GM19351 (cell line): ENCODE measurements around the gene CBARP.

Experiments used
- ATAC-seq: cut with Tn5 transposase; IDR thresholded peaks from one replicate; pipeline ENCODE4 v1.9.1; 2021; ENCODE audit warnings: mild to moderate bottlenecking, moderate library complexity; ENCODE audit not compliant: unreplicated experiment

Gene CBARP

GRCh38 chr19:1237754-1238368 lies at the start of gene CBARP:
Gene CBARP, minus strand, starts transcription at chr19:1238005. Its CDS starts 1,905 bp downstream, at chr19:1236100.
- ATAC-seq: no peak

- no peak for ATAC-seq
Measured at GRCh38 chr19:1286487-1287353, 48.9 kb upstream of the CBARP start.

- no peak for ATAC-seq
Measured at GRCh38 chr19:1285737-1286360, 48.0 kb upstream of the CBARP start, which contains the start of gene EFNA2. Gene EFNA2, plus strand, starts transcription at chr19:1285873. Its CDS starts 296 bp downstream, at chr19:1286169.

DNA sequence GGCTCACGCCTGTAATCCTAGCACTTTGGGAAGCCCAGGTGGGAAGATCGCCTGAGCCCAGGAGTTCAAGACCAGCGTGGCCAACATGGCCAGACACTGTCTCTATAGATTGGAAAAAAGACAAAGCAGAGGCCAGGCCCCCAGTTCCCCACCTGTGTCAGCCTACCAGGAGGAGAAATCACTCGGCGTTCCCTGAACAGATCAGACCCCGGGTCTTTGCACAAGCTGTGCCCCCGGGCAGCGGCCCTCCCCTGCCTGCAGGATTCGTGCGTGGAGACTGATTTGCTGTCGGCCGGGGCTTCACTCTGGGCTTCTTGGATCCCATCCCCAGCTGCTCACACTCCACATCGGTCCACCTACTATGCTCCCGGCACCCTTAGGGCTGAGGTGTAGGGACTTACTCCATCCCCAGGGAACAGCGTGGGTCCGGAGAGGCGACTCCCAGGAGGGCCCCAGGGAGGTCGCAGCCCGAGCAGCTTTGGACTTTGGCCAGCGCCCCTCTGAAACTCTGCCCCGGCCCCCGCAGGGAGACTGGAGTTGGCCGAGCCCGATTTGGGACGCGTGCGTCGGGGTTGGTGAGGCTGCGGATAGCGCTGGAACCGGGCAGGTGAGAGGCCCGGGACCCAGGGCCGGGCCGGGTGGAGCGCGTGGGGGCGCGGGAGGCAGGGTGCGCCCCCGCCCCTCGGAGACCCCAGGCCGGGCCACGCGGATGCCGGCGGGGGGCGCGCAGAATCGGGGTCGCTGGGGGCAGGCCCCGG lies 47.4 kb upstream of the CBARP start:
- no peak for ATAC-seq

DNA sequence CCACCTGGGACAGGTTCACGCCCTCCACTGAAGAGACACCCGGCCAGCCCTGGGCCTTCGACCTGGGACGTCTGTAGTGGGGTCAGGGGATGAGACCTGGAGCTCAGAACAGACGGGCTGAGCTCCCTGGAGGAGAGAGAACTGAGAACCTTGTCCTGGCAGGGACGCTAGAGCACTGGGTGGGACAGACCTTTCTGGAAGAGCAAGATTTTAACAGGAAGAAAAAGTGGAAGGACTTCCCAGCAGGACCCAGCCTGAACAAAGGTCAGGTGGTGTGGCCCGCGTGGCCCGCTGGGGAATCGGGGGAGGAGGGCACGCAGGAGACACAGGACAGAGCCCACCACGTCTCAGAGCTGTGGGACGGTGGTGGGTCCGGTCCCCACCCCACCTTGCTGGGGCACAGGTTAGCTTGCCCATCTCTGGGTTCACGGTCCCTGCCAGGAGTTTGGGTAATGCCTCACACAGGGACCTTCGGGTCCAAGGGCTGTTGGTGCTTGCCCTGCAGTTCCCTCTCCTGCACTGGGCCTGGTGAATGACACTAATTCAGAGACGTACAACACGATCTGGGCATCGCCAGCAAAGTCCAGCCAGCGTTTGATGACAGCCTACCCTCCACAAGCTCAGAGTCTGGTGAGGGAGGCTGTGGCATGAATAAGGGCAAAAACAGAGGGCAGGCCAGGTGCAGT lies 46.6 kb upstream of the CBARP start:
- no peak for ATAC-seq

- ATAC-seq: no peak
Measured at GRCh38 chr19:1283917-1284292, 46.1 kb upstream of the CBARP start.

GRCh38 chr19:1283207-1283916 lies 45.6 kb upstream of the CBARP start:
- ATAC-seq: no peak

DNA sequence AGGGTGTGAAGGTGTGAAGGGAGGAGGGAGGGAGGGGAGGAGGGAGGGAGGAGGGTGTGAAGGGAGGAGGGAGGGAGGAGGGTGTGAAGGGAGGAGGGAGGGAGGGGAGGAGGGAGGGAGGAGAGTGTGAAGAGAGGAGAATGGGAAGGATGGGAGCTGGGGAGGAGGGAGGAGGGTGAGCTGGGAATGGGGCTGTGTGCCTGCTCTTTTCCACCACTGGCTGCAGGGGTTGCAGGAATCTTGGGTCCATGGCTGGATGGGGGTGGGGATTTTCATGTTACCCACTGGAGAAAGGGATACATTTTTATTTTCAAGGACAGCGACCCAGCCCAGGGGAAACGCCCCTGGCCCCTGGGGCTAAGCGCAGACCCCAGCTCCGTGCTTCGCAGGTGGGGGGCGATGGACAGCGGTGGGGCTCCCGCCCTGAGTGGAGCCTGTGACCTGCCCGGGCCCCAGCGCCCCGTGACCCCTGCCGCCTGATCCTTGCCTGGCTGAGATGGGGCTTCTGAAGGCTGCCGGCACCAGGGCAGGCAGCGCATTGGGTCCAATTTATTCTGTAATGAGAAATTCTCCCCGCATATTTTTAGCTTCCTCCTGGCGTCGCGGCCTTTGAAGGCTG lies 44.9 kb upstream of the CBARP start:
- ATAC-seq: no peak

- no peak for ATAC-seq
Measured at GRCh38 chr19:1281569-1282287, 43.9 kb upstream of the CBARP start.

DNA sequence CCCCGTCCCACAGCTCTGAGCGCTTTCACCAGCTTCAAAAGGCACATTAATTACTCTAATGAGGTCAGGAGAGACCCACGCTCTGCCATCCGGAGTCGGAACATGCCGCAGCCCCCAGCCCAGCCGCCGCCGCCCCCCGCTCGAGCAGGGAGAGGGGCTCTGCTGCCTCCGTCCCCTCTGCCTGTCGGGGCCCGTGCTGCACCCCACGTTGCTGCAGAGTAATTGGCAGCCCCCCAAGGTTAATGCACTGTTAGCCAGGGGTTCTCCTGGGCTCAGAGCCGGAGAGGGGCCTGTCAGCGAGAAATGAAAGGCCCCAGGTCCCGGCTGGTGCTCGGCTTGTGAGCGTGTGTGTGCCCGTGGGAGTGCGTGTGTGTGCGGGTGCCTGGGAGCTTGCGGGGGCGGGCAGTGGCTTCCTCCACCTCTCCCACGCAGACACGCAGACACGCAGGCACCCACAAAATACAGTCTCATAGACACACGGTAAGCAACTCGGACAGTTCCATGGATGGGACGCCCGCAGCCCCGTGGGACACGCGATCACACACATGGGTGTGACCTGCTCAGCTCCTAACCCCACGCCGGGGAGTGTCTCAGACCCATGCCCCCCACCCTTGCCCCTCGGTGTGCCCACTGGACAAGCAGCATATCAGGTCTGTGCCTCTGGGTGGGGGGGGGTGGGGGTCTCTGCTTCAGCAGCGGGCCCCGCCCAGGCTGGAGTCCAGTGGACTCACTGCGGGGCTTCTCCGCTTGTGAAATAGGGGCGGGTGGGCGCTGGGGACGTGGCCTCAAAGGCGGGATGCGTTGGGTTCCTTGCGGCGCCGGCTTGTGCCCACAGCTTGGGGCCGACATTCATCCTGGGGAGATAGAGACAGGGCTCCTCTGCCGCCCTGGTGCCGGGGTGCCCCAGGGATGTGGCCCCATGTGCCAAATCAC lies 43.1 kb upstream of the CBARP start:
- ATAC-seq: no peak

GRCh38 chr19:1279782-1280341 lies 42.1 kb upstream of the CBARP start:
- no peak for ATAC-seq

DNA sequence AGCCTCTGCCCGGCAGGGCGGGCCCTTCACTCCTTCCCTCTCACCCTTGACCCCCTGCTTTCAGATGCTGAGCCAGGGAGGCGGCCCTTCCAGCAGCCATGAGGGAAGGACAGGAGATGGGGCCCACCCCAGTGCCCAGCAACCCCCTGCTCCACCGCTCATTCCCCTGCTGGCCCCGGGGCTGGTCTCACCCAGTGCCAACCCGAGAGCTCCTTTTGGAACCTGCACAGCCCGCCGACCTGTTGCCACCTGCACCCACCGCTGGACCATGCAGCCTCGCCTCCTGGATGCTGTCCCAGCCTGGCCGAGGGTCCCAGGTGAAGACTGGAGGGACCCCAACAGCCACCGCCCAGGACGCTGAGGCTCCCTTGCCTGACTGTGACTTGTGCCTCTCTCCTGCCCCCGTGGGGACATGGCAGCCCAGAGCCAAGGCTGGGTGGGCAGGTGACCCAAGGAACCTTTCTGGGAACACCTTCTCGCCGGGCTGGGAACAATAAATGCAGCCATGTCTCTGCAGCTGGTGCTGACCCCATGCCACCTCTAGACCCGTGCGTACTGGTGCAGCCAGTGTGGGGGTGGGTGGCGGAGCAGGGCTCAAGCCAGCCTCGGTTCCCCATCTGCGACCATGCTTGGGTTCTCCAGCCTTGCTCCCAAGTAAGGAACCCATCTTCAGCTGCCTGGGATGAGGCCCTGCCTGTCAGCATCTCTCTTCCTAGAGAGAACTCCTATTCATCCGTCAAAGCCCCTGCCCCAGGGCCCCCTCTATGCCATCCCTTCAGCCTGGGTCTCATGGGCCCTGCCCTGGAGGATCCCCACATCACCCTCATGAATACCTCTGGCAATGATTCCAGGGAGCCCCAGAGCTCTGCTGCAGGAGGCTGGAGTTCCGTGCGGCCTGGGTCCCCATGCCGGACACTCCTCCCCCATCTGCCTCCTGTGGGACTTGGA lies 41.2 kb upstream of the CBARP start:
- no peak for ATAC-seq

GRCh38 chr19:1278074-1278473 lies 40.3 kb upstream of the CBARP start:
- no peak for ATAC-seq

DNA sequence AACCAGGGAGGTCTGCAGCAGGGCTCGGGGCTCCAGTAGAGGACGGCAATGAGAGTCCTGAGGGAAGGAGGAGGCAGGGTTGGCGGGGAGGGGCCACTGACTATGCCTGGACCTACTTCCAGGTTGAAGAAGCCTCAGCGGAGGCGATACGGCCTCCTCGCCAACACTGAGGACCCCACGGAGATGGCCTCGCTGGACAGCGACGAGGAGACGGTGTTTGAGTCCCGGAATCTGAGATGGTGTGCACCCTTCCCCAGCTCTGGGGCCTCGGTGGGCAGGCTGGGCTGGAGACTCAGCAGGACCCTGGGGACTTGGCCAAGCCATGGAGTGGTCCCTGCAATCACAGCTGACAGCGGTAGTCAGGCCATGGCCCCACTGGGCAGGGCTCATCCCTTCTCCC lies 39.3 kb upstream of the CBARP start:
- ATAC-seq: no peak

- no peak for ATAC-seq
Measured at GRCh38 chr19:1276628-1277022, 38.8 kb upstream of the CBARP start.

DNA sequence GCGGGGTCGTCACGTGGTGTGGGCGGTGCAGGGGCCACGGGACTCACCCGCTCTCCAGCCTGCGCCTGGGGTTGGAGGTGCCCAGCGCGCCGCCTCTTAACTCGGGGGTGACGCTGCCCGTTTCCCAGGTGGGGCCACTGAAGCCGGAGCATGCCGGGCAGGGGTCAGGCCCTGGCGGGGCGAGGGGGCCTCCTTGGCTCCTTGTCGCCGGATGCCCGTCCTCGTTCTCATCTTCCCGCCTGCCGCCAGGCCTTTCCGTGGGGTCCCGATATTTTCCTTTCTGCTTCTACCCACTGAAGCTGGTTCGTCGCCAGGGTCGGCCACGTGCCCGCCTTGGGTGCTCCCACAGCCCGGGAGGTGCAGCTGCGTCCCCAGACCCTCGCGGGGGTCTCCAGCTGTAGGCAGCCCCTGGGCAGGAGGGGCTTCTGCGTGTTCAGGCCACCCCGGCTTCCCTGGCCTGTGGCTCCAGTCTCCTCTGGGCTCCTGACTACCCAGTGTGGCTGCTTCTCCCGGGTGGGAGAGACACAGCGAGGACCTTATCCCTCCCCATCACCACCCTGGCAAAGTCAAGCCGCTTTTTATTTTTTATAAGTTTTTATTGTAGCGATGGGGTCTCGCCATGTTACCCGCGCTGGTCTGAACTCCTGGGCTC lies 38.3 kb upstream of the CBARP start:
- no peak for ATAC-seq
